Hindlimb muscle (tissue), 1 donor: Measurements from ENCODE around the gene ZSWIM4. TPM values are rescaled to one million over a fixed set of nuclear protein-coding genes. Genes with fewer than 3 reads are reported as not detected.
"Not testable (repeated sequence)": the region's sequence is repeated elsewhere in the genome, so short reads cannot be mapped to it uniquely, and the experiment has no call there.

Experiments
- DNase-seq: peaks from one replicate; pipeline ENCODE4 v3.0.0-alpha.2; 2013
- polyA plus RNA-seq: library from polyadenylated mRNA; unstranded; fragments of 120-200 nt; gene quantifications from one replicate; pipeline ENCODE4 v1.2.1, GENCODE V29; 2013; ENCODE audit not compliant: insufficient read length

Gene ZSWIM4
- polyA plus RNA-seq, 1 donor: 5.4 TPM

- DNase-seq: no peak
Measured at GRCh38 chr19:13778847-13779246, 16.4 kb upstream of the ZSWIM4 start.

GRCh38 chr19:13779794-13780193, 15.4 kb upstream of the ZSWIM4 start:
- DNase-seq: not testable (repeated sequence)

GRCh38 chr19:13781547-13781946, 13.7 kb upstream of the ZSWIM4 start:
- DNase-seq: peak; percentile 90

GRCh38 chr19:13782537-13782936, 12.7 kb upstream of the ZSWIM4 start:
- no peak for DNase-seq

GRCh38 chr19:13783565-13784500, 11.4 kb upstream of the ZSWIM4 start:
- DNase-seq: no peak

- no peak for DNase-seq
Measured at GRCh38 chr19:13784731-13785452, 10.4 kb upstream of the ZSWIM4 start.

- no peak for DNase-seq
Measured at GRCh38 chr19:13788991-13789390, 6.3 kb upstream of the ZSWIM4 start.

GRCh38 chr19:13790354-13790753, 4.9 kb upstream of the ZSWIM4 start:
- DNase-seq: no peak

GRCh38 chr19:13793317-13793716, 1.9 kb upstream of the ZSWIM4 start:
- not testable (repeated sequence) for DNase-seq

- peak; percentile 65 for DNase-seq
Measured at GRCh38 chr19:13794398-13794756, 866 bp upstream of the ZSWIM4 start.

GRCh38 chr19:13795595-13796300, 505 bp downstream of the ZSWIM4 start:
- no peak for DNase-seq

- peak; percentile 63 for DNase-seq
Measured at GRCh38 chr19:13796301-13797057, 1.2 kb downstream of the ZSWIM4 start.

GRCh38 chr19:13797058-13797440, 1.8 kb downstream of the ZSWIM4 start:
- no peak for DNase-seq

- DNase-seq: no peak
Measured at GRCh38 chr19:13797870-13798269, 2.6 kb downstream of the ZSWIM4 start.

- no peak for DNase-seq
Measured at GRCh38 chr19:13799669-13800068, 4.4 kb downstream of the ZSWIM4 start.

GRCh38 chr19:13803038-13803437, 7.8 kb downstream of the ZSWIM4 start:
- no peak for DNase-seq

GRCh38 chr19:13804830-13805683, 9.8 kb downstream of the ZSWIM4 start:
- DNase-seq: no peak

- DNase-seq: no peak
Measured at GRCh38 chr19:13806728-13807127, 11.5 kb downstream of the ZSWIM4 start.

GRCh38 chr19:13807421-13808021, 12.3 kb downstream of the ZSWIM4 start:
- DNase-seq: no peak

- no peak for DNase-seq
Measured at GRCh38 chr19:13808856-13809255, 13.6 kb downstream of the ZSWIM4 start.

GRCh38 chr19:13812544-13812943, 17.3 kb downstream of the ZSWIM4 start:
- no peak for DNase-seq
